ENCODE measurements around the gene AP4B1. TPM values are rescaled to one million over a fixed set of nuclear protein-coding genes. Genes with fewer than 3 reads are reported as not detected.
"Not testable (repeated sequence)": the region's sequence is repeated elsewhere in the genome, so short reads cannot be mapped to it uniquely, and the experiment has no call there.

AP4B1 gene
- total RNA-seq, 3 donors from 2014 or later (not counting 1 experiment from before 2014, with no cell fraction given): 64.0 to 78.7 (median 77.6) TPM

DNA sequence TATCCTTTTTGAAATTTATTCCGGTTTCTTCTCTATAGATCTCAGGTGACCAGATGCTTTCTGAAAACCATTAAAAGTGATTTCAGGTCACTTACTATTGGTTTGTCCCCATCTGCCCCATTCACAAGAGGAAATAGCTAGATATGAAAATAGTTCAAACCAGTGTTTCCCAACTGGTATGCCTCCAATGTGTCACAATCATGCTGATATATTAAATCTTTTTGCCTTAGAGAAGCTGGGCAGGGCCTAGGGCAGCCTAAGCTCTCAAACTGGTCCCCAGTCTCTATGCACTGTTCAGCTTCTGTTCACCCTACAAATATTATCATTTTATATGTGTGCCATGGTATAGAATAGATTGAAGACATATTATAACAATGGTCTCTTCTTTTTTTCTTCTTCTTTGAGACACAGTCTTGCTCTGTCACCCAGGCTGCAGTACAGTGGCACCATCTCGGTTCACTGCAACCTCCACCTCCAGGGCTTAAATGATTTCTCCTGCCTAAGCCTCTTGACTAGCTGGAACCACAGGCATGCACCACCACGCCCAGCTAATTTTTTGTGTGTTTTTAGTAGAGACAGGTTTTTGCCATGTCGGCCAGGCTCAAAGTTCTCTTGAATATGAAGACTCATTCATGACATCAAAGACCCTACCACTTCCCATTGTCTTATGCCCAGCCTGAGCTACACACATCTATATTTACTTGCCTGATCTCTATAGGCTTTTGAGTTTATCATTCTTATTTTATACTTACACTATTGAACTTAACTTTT is 48.8 kb downstream of the AP4B1 start:
- Mint-ChIP-seq H3K27me3 (ENCODE audit: low read depth in 2 of 2) (no peaks in the 10 kb centered on the region), H3K36me3 (peaks cover 20% of the 10 kb centered on the region), H3K9me3 (no peaks in the 10 kb centered on the region), H3K4me1 (peaks cover 26 to 32% of the 10 kb centered on the region in 2 donors), H3K4me3 (no peak overlapping the region), H3K27ac (peak overlapping the region in 1 of 2 donors; percentile 57)
- DNase-seq (no peak), ATAC-seq (no peak)
- H3K27ac ChIP-seq (ENCODE audit: low read length): no peak overlapping the region
- intact Hi-C loops (cut with micrococcal nuclease): no loop called here
- H3K9me3 ChIP-seq (ENCODE audit: control insufficient read depth, insufficient read depth, low read length): no peaks in the 10 kb centered on the region
- no peak for TF ChIP-seq CTCF (IDR thresholded peaks at IDR 0.05)
- H3K4me1 ChIP-seq (ENCODE audit: control insufficient read depth, insufficient read depth, low read length): peaks cover 9% of the 10 kb centered on the region
- H3K4me3 ChIP-seq (ENCODE audit: low read length): no peak overlapping the region
- WGBS (ENCODE audit: insufficient coverage): 95% methylated on average over 4 of the region's 4 CpGs
- peaks cover 57% of the 10 kb centered on the region for H3K36me3 ChIP-seq (ENCODE audit: control insufficient read depth, insufficient read depth, low read length)
- H3K27me3 ChIP-seq (ENCODE audit: control insufficient read depth, insufficient read depth, low read length): no peaks in the 10 kb centered on the region

GRCh38 chr1:113854234-113854633 is 50.4 kb downstream of the AP4B1 start:
- no peak for DNase-seq
- no peak overlapping the region for H3K27ac ChIP-seq (ENCODE audit: low read length)
- Mint-ChIP-seq H3K27ac (peak overlapping the region in 1 of 2 donors; percentile 22), H3K4me1 (peaks cover 22 to 26% of the 10 kb centered on the region in 2 donors), H3K27me3 (ENCODE audit: low read depth in 2 of 2) (no peaks in the 10 kb centered on the region), H3K4me3 (no peak overlapping the region), H3K9me3 (no peaks in the 10 kb centered on the region), H3K36me3 (peaks cover 20% of the 10 kb centered on the region)
- no peak for ATAC-seq
- peaks cover 11% of the 10 kb centered on the region for H3K4me1 ChIP-seq (ENCODE audit: control insufficient read depth, insufficient read depth, low read length)
- intact Hi-C loops (cut with micrococcal nuclease): no loop called here
- H3K36me3 ChIP-seq (ENCODE audit: control insufficient read depth, insufficient read depth, low read length): peaks cover 63% of the 10 kb centered on the region
- H3K9me3 ChIP-seq (ENCODE audit: control insufficient read depth, insufficient read depth, low read length): no peaks in the 10 kb centered on the region
- no peak overlapping the region for H3K4me3 ChIP-seq (ENCODE audit: low read length)
- WGBS (ENCODE audit: insufficient coverage): no CpG with 5 or more reads among the region's 1 CpG
- H3K27me3 ChIP-seq (ENCODE audit: control insufficient read depth, insufficient read depth, low read length): no peaks in the 10 kb centered on the region
- no peak for TF ChIP-seq CTCF (IDR thresholded peaks at IDR 0.05)

GRCh38 chr1:113852694-113853093 is 51.9 kb downstream of the AP4B1 start:
- H3K27me3 ChIP-seq (ENCODE audit: control insufficient read depth, insufficient read depth, low read length); H3K9me3 Mint-ChIP-seq; H3K27me3 Mint-ChIP-seq (ENCODE audit: low read depth in 2 of 2); intact Hi-C loops (cut with micrococcal nuclease); H3K27ac Mint-ChIP-seq; H3K9me3 ChIP-seq (ENCODE audit: control insufficient read depth, insufficient read depth, low read length); H3K4me3 Mint-ChIP-seq; ATAC-seq; H3K4me1 ChIP-seq (ENCODE audit: control insufficient read depth, insufficient read depth, low read length); H3K4me3 ChIP-seq (ENCODE audit: low read length); H3K27ac ChIP-seq (ENCODE audit: low read length); DNase-seq: not testable (repeated sequence)
- peaks cover 18% of the 10 kb centered on the region for H3K36me3 Mint-ChIP-seq
- WGBS (ENCODE audit: insufficient coverage): 87% methylated on average over 6 of the region's 6 CpGs
- peaks cover 65% of the 10 kb centered on the region for H3K36me3 ChIP-seq (ENCODE audit: control insufficient read depth, insufficient read depth, low read length)
- peaks cover 14% of the 10 kb centered on the region in 2 donors for H3K4me1 Mint-ChIP-seq

- H3K9me3 ChIP-seq (ENCODE audit: control insufficient read depth, insufficient read depth, low read length): no peaks in the 10 kb centered on the region
- DNase-seq: peak in 1 of 2 donors; percentile 35
- H3K36me3 ChIP-seq (ENCODE audit: control insufficient read depth, insufficient read depth, low read length): peaks cover 65% of the 10 kb centered on the region
- ATAC-seq: peak in 2 of 3 donors; percentile 51 to 68
- Mint-ChIP-seq H3K27ac (peak overlapping the region; percentile 64 to 82), H3K9me3 (no peaks in the 10 kb centered on the region), H3K27me3 (ENCODE audit: low read depth in 2 of 2) (no peaks in the 10 kb centered on the region), H3K4me1 (peaks cover 14% of the 10 kb centered on the region in 2 donors), H3K4me3 (no peak overlapping the region), H3K36me3 (peaks cover 15% of the 10 kb centered on the region)
- 63% methylated on average over 2 of the region's 3 CpGs for WGBS (ENCODE audit: insufficient coverage)
- peak overlapping the region; percentile 30 for H3K27ac ChIP-seq (ENCODE audit: low read length)
- H3K4me1 ChIP-seq (ENCODE audit: control insufficient read depth, insufficient read depth, low read length): peaks cover 7% of the 10 kb centered on the region
- no peaks in the 10 kb centered on the region for H3K27me3 ChIP-seq (ENCODE audit: control insufficient read depth, insufficient read depth, low read length)
- intact Hi-C loops (cut with micrococcal nuclease): no loop called here
- no peak overlapping the region for H3K4me3 ChIP-seq (ENCODE audit: low read length)
- no peak for TF ChIP-seq CTCF (IDR thresholded peaks at IDR 0.05)
Measured at GRCh38 chr1:113850127-113850796, 54.3 kb downstream of the AP4B1 start.
